HG03045 (cell line): ENCODE measurements around the gene PKP1.

Experiments used
- ATAC-seq: cut with Tn5 transposase; IDR thresholded peaks from one replicate; pipeline ENCODE4 v1.9.1; 2021; ENCODE audit warnings: mild to moderate bottlenecking, moderate library complexity; ENCODE audit not compliant: unreplicated experiment

PKP1 gene

DNA sequence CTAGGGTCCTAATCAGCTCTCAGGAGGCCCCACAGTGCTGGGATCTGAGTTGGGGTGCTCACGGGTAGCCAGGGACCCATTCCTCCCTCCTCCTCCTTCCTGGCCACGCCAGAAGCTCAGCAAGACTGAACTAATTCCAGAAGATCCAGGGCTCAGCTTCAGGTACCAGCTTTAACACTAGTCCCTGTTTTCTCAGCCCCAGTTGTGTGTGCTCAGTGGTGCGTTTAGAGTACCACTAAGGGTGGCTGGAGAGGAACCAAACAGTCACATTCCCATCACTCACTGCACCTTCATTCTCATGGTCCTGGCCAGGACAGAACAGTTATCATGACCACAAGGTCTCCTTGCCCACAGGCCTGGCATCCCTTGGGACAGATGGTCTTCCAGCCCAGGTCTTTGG, 20.8 kb downstream of the PKP1 start:
- ATAC-seq: no peak

DNA sequence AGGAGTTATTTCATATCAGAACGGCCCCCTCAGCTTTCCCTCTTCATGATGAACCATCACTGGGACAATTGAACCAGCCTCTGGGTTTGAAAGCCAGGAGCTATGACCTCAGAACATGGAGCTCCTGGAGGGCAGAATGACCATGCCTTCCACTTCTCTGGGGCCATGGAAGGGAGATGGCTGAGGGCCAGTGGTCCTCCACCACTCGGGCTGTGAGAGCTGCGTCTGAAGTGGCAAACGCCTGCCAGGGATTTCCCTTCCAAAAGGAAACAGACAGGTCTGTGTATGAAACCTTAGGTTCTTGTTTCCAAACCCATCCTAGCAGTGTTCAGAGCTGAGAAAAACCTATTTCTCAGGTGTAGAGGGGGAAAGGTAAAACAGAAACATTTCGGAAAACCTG, 22.5 kb downstream of the PKP1 start:
- no peak for ATAC-seq

- no peak for ATAC-seq
Observed at GRCh38 chr1:201307231-201307630, 23.9 kb downstream of the PKP1 start.

DNA sequence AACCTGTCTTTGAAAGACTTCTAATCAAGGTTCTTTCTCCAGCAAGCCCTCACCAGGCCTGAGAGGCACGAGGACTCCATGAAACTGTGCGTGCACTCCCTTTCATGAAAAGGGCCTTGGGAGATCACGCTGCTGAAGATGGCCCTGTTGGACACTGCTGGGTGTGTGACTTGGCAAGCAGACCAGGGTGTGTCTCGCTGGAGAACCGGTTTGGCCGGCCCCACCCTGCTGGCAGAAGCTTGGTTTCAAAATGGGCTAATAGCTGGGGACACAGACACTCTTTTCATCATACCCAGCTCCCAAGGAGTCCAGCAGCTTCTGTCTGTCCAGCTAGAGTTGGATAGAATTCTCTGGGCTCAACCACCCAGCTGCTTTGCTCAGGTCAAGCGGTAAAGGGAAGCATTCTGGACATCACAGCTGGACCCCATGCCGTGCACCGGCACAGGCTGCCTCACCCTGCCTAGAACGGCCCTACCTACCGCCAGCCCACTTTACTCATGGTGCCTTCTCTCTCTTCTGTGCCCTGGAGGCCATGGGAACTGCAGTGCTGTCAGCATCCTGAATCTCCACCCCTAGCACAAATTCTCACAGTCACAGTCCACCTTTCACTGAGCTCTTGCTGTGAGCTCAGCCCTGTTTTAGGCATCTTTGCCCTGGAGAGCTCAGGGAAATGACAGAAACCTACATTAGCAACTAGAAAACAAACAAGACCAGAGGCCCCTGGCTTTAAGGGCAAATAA, 24.6 kb downstream of the PKP1 start:
- ATAC-seq: no peak

DNA sequence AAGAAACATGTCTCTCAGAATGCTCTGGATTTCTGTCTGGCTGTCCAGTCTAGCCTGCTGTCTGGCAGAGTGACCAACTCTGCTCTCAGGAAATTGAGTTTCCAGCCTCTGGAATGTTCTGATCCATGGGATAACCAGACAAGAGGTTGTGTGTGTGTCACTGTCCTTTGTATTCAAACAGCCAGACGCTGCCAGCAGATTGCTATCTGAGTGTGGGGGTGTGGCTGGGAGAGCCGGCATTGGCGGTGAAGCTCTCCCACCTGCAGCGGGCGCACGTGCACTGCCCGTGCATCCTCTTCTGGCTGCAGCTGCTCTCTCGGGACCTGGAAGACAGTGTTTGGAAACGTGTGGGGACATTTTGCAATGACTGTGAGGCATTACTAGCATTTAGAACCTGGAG, 26.1 kb downstream of the PKP1 start:
- ATAC-seq: no peak

DNA sequence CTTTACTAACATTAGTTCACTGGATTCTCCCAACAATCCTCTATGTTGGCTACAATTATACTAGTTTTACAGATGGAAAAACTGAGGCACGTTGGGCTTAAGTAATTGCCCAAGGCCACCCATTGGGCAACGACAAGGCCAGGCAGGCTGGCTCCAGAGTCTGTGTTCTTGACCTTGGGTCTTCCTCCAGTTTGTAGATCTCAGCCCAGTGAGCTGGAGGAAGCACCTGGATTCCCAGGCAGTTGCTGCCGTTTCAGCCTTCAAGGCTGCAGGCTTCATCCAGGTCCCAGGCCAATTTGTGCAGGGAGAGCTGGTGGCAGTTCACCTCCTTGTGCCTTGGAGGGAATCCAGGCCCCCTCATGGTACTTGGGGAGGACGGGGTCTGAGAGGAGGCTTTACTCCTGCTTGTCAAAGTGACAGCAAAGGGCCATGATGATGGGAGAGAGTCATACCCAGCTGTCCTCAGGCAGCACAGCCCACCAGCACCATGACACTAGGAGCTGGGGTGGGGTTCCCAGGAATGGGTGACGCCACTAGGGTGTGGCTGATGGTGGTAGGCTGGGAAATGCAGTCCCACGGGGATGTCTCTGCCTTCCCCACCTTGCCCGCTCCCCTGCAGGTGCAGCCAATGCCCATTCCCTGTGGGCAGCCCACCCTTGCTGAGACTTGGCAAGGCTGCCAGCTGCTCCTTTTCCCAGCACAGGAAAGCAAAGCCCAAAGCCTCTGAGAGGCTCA, 27.1 kb downstream of the PKP1 start:
- no peak for ATAC-seq

DNA sequence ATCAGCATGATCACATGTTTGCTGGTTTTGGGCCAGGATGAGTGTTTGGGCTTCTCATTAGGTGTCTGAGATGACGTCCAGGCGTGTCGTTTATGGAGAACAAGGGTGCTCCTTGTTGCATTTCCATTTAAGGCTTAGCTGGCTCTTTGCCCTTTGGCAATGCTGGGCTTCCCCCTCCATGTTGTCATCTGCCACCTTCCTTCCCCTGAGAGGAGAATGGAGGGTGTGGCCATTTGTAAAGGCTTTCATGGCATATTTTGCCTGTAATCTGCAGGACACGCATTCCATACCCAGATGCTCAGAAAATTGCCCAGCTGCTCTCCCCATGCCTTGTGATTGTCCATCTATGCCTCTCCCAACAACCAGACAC, 27.7 kb downstream of the PKP1 start:
- no peak for ATAC-seq

- ATAC-seq: no peak
Observed at GRCh38 chr1:201311356-201312011, 28.2 kb downstream of the PKP1 start.

DNA sequence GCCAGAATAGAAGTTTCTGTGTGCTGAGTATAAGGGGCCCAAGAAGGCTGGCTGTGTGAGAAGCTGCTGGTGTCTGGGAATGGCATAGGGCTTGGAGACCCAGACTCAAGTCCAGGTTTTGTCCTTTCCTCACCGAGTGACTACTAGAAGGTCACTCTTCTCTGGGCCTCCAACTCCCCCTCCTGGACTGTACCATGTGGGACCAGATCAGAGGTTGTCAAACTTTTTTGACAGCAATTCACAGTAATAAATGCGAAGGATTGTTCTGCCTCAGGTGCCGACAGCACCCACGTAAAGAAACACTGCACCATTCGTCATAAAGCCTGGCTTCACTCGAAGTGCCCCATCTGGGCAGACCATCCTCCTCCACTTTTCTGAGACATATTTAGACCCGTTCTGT, 29.0 kb downstream of the PKP1 start:
- ATAC-seq: no peak

GRCh38 chr1:201313086-201313485, 29.8 kb downstream of the PKP1 start:
- ATAC-seq: no peak

DNA sequence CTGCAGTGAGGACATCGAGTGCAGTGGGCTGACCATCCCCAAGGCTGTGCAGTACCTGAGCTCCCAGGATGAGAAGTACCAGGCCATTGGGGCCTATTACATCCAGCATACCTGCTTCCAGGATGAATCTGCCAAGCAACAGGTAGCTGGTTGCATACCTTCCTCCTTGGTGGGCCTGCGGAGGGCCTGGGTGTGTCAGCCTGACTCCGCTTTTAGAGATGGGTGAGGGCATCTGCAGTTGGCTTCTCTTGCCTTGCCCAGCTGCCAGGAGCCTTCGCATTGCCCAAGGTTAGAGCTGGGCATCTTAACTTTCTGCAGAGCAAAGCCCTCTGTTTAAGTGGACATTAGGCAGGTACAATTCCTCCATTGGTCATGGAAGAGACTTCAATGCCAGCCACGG, 33.2 kb downstream of the PKP1 start:
- ATAC-seq: no peak

- no peak for ATAC-seq
Observed at GRCh38 chr1:201317551-201317950, 34.2 kb downstream of the PKP1 start.

DNA sequence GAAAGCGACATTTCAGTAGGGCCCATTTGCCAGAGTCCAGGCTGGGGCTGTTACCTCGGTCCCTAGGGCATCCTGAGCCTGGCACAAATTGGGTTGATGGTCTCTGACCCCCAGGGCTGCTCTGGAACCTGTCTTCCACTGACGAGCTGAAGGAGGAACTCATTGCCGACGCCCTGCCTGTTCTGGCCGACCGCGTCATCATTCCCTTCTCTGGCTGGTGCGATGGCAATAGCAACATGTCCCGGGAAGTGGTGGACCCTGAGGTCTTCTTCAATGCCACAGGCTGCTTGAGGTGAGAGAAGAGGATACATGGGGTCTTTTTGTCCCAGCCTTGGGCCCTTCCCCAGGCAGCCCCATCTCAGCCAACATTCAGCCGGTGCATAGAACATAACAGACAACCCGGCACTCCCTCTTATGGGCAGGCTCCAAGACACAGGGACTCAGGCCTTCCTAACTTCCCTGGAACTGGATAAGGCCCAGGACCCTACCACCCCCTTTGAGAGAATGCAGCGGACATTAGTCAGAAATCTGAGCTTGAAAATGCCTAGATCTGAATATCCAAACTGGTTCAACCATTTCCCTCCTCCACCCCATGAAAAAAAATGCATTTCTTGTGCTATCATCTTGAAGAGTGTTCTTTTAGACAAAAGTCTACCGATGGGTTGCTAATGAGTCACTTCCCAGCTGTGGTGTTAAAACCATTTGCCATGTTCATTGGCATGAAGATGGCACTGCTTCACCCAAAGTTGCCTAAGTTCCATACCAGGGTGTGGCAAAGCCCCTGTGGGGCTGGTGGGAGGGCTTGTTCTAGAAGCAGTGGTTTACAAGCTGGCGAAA, 35.4 kb downstream of the PKP1 start:
- ATAC-seq: no peak

DNA sequence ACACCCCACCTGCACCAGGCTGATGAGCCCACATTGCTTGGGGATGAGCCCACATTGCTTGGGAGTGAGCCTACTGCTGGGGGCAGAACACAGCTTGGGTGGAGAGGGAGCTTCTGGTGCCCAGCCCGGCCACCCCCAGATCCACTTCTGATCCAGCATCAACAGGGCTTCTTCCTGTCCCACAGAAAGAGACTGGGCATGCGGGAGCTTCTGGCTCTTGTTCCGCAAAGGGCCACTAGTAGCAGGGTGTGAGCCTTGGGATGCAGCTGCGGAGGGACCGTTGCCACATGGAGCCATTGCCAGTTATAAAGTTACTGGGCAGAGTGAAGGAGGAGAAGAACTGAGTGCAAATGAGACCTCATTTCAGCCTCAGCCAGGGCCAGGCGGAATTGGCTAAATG, 36.3 kb downstream of the PKP1 start:
- ATAC-seq: no peak

GRCh38 chr1:201320168-201320788, 37.0 kb downstream of the PKP1 start:
- no peak for ATAC-seq

GRCh38 chr1:201321826-201322390, 38.6 kb downstream of the PKP1 start:
- no peak for ATAC-seq

- no peak for ATAC-seq
Observed at GRCh38 chr1:201322653-201323510, 39.6 kb downstream of the PKP1 start.

DNA sequence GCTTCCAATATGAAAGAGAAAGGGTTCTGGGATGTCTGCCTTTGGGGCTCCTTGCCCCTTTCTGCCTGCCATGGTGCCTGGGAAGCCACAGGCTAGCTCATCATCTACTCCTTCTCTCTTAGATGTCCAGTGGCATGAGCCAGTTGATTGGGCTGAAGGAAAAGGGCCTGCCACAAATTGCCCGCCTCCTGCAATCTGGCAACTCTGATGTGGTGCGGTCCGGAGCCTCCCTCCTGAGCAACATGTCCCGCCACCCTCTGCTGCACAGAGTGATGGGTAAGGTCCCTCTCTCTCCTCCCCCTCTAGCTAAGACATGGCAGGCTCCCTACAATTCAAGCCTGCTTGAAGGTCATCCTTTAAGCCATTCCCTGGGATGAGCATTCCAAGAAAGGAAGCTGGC, 41.0 kb downstream of the PKP1 start:
- ATAC-seq: no peak

GRCh38 chr1:201324821-201325677, 41.7 kb downstream of the PKP1 start:
- no peak for ATAC-seq
